Measurements from ENCODE around the gene P2RY11.

The P2RY11 gene

GRCh38 chr19:10135551-10136334 is 24.2 kb downstream of the P2RY11 start:
- CTCF ChIA-PET, result interaction anchor here (0.5 kb wide), 1 partner anchor 12 kb away, joined by 3 read pairs; no protein-coding TSS in a partner anchor

DNA sequence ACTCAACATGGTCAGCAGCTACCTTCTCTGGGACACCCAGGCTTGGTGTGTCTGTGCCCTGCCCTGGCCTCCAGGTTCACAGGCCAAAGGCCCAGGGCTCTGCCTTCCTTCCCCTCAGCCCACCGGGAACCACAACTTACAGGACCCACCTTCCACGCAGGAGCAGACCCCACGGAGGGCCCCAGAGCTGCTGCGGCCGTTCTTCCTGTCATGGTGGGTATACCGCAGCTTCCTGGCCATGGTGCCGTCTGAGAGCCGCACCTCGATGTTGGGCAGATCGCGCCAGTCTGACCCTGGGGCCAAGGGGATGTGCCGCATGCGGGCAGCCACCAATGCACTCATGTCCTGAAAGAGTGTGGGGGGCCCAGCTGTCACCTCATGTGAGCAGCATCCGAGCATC is 25.4 kb downstream of the P2RY11 start:
- CTCF ChIA-PET, result interaction anchor here (0.6 to 0.7 kb wide), 2 partner anchors 17 to 1934 kb away, joined by 3 read pairs; no protein-coding TSS in a partner anchor
- POLR2A ChIA-PET, result no interaction called here
- TF ChIP-seq SP1 (IDR thresholded peaks at IDR 0.05) (no peak), SUZ12 (IDR thresholded peaks at IDR 0.05) (no peak), NFRKB (IDR thresholded peaks at IDR 0.05) (no peak), CTBP1 (IDR thresholded peaks at IDR 0.05; ENCODE audit: borderline replicate concordance) (no peak), BHLHE40 (IDR thresholded peaks at IDR 0.05; ENCODE audit: borderline replicate concordance) (no peak)
- DNase-seq (ENCODE audit: extremely low spot score), result no peak

More at GRCh38 chr19:10135551-10136334, 24.2 kb downstream of the P2RY11 start:
- POLR2A ChIA-PET, result no interaction called here
- TF ChIP-seq ARNT (IDR thresholded peaks at IDR 0.05), result no peak
- no peak for TF ChIP-seq CTBP1 (IDR thresholded peaks at IDR 0.05; ENCODE audit: borderline replicate concordance)
- no peak for DNase-seq (ENCODE audit: extremely low spot score)

DNA sequence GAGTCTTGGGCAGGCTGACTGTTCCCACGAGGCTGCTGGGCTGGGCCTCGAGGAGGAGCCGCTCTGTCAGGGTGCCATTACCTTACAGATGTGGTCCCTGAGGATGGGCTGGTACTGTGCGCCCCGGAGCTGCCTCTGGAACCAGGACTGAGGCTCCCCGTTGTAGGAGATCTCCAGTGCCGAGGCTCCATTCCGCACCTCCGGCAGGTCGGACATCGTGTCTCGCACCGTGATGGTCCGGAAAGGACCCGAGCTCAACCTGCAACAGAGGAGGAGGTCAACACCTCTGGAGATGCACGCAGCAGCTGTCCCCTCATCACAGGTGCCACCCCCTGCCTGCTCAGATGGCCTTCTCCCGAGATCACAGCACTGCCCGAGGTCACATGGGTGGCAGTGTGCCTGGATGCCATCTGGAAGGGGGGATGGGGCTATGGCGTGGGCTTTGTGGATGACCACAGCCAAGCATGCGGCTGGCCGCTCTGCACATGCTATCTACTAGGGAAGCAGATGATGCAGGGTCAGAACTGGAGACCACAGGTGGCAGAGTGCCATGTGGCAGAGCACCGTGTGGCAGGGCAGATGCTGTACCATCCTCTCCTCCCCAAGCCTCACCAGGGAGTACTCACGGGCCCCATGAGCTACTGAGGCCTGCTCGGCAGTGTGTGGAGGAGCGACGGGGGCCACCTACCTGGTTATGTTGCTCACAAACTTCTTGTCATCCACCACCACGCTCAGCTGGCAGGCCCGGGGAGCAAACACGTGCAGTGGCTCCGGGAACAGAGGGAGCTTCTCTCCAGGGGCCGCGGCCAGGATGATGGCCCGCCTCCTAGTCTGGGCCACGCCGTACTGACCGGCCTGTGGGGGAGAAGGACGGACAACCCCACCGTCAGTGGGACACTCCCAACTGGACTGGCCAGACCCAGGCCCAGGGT is 26.5 kb downstream of the P2RY11 start:
- DNase-seq (ENCODE audit: extremely low spot score), result no peak
- POLR2A ChIA-PET, result no interaction called here
- CTCF ChIA-PET, result interaction anchor here (0.7 kb wide), 1 partner anchor 18 kb away, joined by 3 read pairs; no protein-coding TSS in a partner anchor
- TF ChIP-seq HDGF (IDR thresholded peaks at IDR 0.05; ENCODE audit: borderline replicate concordance) (no peak), FOXM1 (IDR thresholded peaks at IDR 0.05; ENCODE audit: borderline replicate concordance) (no peak), BHLHE40 (IDR thresholded peaks at IDR 0.05; ENCODE audit: borderline replicate concordance) (no peak), CTBP1 (IDR thresholded peaks at IDR 0.05; ENCODE audit: borderline replicate concordance) (no peak), ARNT (IDR thresholded peaks at IDR 0.05) (no peak), ELF4 (IDR thresholded peaks at IDR 0.05) (no peak), SUZ12 (IDR thresholded peaks at IDR 0.05) (no peak), TARDBP (IDR thresholded peaks at IDR 0.05) (no peak), ZNF384 (IDR thresholded peaks at IDR 0.05) (no peak), FOXA1 (IDR thresholded peaks at IDR 0.05) (no peak), LEF1 (IDR thresholded peaks at IDR 0.05; ENCODE audit: borderline replicate concordance) (no peak), SP1 (IDR thresholded peaks at IDR 0.05) (no peak), L3MBTL2 (conservative IDR thresholded peaks at IDR 0.05) (no peak), NFRKB (IDR thresholded peaks at IDR 0.05) (no peak), FOXK2 (IDR thresholded peaks at IDR 0.05) (no peak)
- TF ChIP-seq, protein P1, sequence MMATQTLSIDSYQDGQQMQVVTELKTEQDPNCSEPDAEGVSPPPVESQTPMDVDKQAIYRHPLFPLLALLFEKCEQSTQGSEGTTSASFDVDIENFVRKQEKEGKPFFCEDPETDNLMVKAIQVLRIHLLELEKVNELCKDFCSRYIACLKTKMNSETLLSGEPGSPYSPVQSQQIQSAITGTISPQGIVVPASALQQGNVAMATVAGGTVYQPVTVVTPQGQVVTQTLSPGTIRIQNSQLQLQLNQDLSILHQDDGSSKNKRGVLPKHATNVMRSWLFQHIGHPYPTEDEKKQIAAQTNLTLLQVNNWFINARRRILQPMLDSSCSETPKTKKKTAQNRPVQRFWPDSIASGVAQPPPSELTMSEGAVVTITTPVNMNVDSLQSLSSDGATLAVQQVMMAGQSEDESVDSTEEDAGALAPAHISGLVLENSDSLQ (IDR thresholded peaks at IDR 0.05), result no peak

DNA sequence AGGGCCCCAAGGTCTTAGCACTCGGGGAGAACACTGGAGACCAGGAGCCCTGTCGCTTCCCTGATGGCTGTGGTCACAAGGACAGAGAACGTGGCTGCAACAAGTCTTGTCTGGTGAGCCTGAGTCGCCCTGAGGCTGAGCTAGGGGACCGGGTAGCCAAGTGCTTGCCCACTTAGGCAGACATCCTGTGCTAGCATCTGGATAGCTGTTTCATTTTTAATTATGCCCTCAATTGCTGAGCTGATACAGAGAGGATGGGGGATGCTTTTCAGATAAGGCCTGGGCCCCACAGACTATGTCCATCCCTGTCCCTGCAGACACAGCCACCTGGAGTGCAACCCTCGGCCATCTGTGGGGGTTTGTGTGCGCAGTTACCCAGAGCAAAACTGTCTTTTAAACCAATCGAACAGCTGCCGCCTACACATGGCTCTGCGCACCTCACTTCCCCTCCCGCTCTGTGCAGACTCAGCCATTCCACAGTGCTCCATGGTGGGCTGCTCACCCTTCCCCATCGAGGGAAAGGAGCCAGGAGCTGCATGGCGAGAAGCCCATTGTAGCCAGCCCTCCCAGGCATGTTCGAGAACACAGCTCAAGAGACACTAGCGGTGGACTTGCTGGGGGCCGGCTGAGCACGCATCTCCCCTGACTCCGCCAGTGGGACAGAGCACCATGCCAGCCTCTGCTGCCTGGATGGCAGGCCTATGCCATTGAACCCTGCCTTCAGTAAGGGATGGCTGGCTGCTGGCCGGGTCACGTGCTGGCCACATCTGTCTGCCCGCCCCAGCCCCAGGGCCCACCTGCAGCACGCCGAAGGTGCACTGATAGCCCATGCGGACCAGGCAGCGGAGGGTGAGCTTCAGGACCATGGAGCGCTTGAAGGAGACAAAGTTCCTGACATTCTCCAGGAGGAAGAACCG is 27.6 kb downstream of the P2RY11 start:
- TF ChIP-seq SUZ12 (IDR thresholded peaks at IDR 0.05), result no peak
- no peak for TF ChIP-seq NFRKB (IDR thresholded peaks at IDR 0.05)
- no peak for TF ChIP-seq TARDBP (IDR thresholded peaks at IDR 0.05)
- TF ChIP-seq FOXA1 (IDR thresholded peaks at IDR 0.05), result no peak
- no peak for TF ChIP-seq L3MBTL2 (conservative IDR thresholded peaks at IDR 0.05)
- no peak for TF ChIP-seq FOXK2 (IDR thresholded peaks at IDR 0.05)
- no peak for TF ChIP-seq HDGF (IDR thresholded peaks at IDR 0.05; ENCODE audit: borderline replicate concordance)
- no peak for TF ChIP-seq CTBP1 (IDR thresholded peaks at IDR 0.05; ENCODE audit: borderline replicate concordance)
- TF ChIP-seq ZNF384 (IDR thresholded peaks at IDR 0.05), result no peak
- no peak for TF ChIP-seq SP1 (IDR thresholded peaks at IDR 0.05)
- no peak for TF ChIP-seq ARNT (IDR thresholded peaks at IDR 0.05)
- no peak for TF ChIP-seq BHLHE40 (IDR thresholded peaks at IDR 0.05; ENCODE audit: borderline replicate concordance)
- no peak for TF ChIP-seq ELF4 (IDR thresholded peaks at IDR 0.05)
- TF ChIP-seq FOXM1 (IDR thresholded peaks at IDR 0.05; ENCODE audit: borderline replicate concordance), result no peak
- TF ChIP-seq LEF1 (IDR thresholded peaks at IDR 0.05; ENCODE audit: borderline replicate concordance), result no peak
- TF ChIP-seq, protein P1 (IDR thresholded peaks at IDR 0.05), result no peak
- CTCF ChIA-PET, result no interaction called here
- POLR2A ChIA-PET, result no interaction called here
- DNase-seq (ENCODE audit: extremely low spot score), result no peak

GRCh38 chr19:10139952-10140351 is 28.5 kb downstream of the P2RY11 start:
- CTCF ChIA-PET, result no interaction called here
- no peak for DNase-seq (ENCODE audit: extremely low spot score)
- TF ChIP-seq HDGF (IDR thresholded peaks at IDR 0.05; ENCODE audit: borderline replicate concordance) (no peak), BHLHE40 (IDR thresholded peaks at IDR 0.05; ENCODE audit: borderline replicate concordance) (no peak), CTBP1 (IDR thresholded peaks at IDR 0.05; ENCODE audit: borderline replicate concordance) (no peak), L3MBTL2 (conservative IDR thresholded peaks at IDR 0.05) (no peak), ARNT (IDR thresholded peaks at IDR 0.05) (no peak), SP1 (IDR thresholded peaks at IDR 0.05) (no peak), TARDBP (IDR thresholded peaks at IDR 0.05) (no peak), FOXA1 (IDR thresholded peaks at IDR 0.05) (no peak), SUZ12 (IDR thresholded peaks at IDR 0.05) (no peak), LEF1 (IDR thresholded peaks at IDR 0.05; ENCODE audit: borderline replicate concordance) (no peak)
- POLR2A ChIA-PET, result no interaction called here

Data from HEK293T (cell line).